ENCODE measurements around the gene TEX14.

DNA sequence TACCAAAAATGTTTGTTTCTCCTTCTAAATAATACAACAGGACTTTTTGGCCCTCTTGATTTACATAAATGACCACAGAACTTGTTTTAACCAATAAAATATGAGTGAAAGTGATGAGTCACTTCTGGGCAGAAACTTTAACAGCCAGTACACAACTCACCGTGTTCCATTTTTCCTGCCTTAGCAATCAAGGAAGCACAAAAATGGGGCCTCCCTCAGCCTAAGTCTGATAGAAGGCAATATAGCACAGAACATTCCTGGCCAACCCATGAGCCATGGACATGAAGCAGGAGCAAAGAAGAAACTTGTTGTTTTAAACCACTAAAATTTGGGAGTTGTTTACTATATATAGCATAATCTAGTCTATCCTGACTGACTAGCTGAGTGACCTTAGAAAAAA is 116.3 kb downstream of the TEX14 start:
- TF ChIP-seq, protein P1, sequence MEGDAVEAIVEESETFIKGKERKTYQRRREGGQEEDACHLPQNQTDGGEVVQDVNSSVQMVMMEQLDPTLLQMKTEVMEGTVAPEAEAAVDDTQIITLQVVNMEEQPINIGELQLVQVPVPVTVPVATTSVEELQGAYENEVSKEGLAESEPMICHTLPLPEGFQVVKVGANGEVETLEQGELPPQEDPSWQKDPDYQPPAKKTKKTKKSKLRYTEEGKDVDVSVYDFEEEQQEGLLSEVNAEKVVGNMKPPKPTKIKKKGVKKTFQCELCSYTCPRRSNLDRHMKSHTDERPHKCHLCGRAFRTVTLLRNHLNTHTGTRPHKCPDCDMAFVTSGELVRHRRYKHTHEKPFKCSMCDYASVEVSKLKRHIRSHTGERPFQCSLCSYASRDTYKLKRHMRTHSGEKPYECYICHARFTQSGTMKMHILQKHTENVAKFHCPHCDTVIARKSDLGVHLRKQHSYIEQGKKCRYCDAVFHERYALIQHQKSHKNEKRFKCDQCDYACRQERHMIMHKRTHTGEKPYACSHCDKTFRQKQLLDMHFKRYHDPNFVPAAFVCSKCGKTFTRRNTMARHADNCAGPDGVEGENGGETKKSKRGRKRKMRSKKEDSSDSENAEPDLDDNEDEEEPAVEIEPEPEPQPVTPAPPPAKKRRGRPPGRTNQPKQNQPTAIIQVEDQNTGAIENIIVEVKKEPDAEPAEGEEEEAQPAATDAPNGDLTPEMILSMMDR (IDR thresholded peaks at IDR 0.05), result no peak
- TF ChIP-seq POLR2A (IDR thresholded peaks at IDR 0.05) (no peak), POLR2AphosphoS5 (IDR thresholded peaks at IDR 0.05) (no peak), EP300 (IDR thresholded peaks at IDR 0.05) (no peak)
